NCI-H82 treated with DMSO at 0.1 percent for 48 hours (cell line): ENCODE data around the gene ATP4B.
"Not testable (repeated sequence)": the region's sequence is repeated elsewhere in the genome, so short reads cannot be mapped to it uniquely, and the experiment has no call there.

Experiments
- DNase-seq: peaks from one replicate; lab custom pipeline; 2025; ENCODE audit not compliant: unreplicated experiment; lab: John Stamatoyannopoulos, UW

Gene ATP4B

DNA sequence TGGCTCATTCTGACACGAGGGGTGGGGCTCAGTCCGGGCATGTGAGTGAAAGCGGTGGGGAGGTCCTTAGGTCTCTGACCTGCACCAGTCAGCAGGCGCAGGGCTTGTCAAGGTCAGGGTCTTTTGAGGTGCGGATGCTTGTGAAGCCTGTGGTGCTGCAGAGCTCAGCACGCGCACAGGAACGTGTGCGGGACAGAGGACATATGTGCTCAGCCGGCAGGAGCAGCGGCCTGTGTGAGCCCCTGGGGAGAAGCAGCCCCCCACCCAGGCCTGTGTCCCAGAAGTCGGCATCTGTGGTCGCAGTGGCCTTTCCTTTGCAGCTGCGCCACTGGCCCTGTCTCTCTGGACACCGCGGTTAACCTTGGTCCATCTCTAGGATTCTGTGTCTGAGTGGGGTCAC lies 30.9 kb downstream of the ATP4B start:
- no peak for DNase-seq

- DNase-seq: no peak
Observed at GRCh38 chr13:113625965-113626721, 31.9 kb downstream of the ATP4B start.

DNA sequence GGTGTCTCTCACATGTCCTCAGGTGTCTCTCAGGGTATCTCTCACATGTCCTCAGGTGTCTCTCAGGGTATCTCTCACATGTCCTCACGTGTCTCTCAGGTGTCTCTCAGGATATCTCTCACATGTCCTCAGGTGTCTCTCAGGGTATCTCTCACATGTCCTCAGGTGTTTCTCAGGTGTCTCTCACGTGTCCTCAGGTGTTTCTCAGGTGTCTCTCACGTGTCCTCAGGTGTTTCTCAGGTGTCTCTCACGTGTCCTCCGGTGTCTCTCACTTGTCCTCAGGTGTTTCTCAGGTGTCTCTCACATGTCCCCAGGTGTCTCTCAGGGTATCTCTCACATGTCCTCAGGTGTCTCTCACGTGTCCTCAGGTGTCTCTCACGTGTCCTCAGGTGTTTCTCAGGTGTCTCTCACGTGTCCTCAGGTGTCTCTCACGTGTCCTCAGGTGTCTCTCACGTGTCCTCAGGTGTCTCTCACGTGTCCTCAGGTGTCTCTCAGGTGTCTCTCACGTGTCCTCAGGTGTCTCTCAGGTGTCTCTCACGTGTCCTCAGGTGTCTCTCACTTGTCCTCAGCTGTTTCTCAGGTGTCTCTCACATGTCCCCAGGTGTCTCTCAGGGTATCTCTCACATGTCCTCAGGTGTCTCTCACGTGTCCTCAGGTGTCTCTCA lies 33.2 kb downstream of the ATP4B start:
- DNase-seq: not testable (repeated sequence)

GRCh38 chr13:113624235-113624587 lies 33.8 kb downstream of the ATP4B start:
- DNase-seq: no peak

DNA sequence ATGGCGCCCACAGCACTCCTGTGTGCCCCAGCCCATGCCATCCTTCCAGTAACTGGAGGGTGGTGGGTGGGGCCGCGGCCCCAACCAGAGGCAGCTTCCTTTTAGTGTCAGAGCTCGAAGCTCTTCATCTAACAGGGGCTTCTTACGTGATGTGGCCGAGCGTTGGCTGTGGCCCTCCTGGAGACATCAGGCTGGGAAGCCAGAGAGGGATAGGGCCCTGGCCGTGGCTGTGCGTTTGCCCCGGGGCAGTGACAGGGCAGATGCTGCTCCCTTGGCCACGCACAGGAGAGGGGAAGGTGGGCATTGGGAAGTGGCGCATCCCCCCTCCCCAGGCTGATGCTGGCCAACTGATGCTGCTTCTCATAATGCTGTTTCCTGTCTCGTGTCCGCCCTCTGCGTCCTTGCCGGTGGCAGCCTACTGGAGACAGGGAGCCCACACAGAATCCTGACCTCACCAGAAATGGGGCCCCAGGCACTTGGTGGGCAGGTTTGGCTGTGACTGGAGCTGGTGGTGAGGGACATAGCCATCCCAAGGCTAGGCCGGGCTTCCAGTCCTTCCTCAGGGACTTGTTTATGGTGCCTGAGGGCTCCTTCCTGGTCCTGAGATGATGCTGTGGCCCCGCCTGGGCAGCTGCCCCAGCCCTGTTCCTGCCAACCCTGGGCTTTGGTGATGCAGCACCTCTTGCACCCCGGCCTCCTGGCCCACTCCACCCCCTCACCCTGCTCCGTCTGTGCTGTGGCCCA lies 34.3 kb downstream of the ATP4B start:
- no peak for DNase-seq

DNA sequence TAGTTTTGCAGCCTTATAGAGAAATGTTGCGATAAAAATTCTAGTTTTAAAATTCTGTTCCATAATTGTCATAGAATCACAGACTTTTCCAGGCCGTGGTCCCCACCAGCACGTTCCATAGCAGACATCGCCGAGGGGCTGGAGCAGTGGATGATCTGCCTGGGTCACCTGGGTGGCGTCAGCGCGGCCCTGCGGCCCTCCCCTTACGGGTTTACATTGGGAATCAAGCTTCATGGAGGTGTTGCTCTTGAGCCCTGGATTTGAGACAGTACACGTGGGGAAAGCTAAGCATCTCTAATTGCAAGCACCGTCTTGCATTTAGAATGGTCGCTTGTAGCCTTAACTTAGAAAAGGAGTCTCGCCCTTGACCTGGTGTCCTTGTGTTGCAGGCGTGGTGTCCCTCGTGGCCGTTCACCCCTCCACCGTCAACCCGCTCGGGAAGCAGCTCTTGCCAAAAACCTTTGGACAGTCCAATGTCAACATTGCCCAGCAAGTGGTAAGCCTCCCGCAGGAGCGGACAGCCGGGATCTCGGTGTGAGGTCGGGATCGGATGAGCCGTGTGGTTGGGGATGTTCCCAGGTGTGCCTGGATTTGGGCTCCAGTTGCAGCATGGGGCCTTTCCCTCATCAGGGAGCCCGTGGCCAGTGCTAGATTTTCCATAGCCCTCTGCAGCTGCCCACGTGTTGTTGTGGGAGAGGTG lies 35.1 kb downstream of the ATP4B start:
- DNase-seq: no peak

DNA sequence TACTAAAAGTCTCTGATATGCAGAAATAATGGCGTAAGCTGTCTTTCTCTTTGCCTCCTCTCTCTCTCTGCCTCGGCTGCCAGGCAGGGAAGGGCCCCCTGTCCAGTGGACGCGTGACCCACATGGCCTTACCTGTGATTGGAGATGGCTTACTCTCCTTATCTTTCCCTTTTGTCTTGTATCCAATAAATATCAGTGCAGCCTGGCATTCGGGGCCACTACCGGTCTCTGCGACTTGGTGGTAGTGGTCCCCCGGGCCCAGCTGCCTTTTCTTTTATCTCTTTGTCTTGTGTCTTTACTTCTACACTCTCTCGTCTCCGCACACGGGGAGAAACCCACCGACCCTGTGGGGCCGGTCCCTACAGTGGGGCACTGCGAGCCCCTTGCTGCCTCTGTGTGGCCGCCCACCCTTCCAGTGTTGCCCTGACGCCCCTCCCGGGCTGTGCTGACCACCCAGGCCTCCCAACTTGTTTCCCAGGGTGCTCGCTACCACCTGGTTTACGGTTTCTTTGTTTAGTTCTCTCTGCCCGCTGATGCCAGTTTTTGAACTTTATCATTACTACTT lies 35.9 kb downstream of the ATP4B start:
- not testable (repeated sequence) for DNase-seq

GRCh38 chr13:113621498-113621897 lies 36.5 kb downstream of the ATP4B start:
- not testable (repeated sequence) for DNase-seq

DNA sequence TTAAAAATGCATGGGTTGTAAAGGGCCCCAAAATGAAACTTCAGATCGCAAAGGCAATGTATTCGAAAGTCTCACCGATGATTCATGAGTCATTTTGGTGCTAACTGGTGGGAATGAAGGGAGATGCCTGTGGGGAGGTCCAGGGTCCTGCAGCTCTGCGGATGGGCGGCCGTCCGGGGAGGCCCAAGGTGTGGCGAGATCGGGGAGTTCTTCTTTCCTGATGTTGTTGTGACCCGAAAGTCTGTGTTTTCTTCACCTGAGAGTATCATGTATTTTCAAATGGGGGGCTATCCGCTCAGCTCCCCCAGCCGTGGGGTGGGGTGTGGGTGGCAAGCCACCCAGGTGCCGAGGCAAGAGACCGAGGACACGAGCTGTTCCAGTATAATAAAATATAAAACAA lies 37.0 kb downstream of the ATP4B start:
- DNase-seq: no peak

- DNase-seq: no peak
Observed at GRCh38 chr13:113620036-113620796, 37.8 kb downstream of the ATP4B start.

DNA sequence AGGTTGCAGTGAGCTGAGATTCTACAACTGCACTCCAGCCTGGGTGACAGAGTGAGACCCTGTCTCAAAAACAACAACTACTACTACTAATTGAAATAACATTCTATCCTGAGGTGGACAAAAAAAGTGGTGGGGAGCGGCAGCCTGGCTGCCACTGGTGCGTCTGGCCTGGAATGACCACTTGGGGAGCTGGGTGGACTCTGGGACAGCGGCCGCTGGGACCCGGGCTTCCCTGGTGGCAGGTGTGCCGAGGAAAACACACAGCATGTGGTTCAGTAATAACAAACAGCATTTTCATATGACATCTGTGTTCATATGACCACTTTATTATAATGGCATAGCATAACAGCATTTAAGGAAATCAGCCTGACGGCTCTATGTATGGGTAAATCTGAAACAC lies 39.5 kb downstream of the ATP4B start:
- DNase-seq: no peak

DNA sequence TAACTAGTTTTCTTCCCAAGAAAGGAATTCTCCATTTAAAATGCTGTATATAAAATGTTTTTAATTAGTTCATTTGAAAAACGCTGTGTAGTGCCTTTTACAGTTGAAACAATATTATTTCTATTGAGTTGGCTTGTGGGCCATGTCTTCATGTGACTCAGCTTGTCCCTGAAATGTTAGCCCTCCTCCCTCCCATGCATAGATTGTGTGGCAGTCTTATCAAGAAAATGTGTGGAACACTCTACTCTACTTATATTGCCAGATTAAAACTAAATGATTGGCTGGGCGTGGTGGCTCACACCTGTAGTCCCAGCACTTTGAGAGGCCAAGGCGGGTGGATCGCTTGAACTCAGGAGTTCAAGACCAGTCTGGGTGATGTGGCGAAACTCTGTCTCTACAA lies 40.0 kb downstream of the ATP4B start:
- DNase-seq: no peak

DNA sequence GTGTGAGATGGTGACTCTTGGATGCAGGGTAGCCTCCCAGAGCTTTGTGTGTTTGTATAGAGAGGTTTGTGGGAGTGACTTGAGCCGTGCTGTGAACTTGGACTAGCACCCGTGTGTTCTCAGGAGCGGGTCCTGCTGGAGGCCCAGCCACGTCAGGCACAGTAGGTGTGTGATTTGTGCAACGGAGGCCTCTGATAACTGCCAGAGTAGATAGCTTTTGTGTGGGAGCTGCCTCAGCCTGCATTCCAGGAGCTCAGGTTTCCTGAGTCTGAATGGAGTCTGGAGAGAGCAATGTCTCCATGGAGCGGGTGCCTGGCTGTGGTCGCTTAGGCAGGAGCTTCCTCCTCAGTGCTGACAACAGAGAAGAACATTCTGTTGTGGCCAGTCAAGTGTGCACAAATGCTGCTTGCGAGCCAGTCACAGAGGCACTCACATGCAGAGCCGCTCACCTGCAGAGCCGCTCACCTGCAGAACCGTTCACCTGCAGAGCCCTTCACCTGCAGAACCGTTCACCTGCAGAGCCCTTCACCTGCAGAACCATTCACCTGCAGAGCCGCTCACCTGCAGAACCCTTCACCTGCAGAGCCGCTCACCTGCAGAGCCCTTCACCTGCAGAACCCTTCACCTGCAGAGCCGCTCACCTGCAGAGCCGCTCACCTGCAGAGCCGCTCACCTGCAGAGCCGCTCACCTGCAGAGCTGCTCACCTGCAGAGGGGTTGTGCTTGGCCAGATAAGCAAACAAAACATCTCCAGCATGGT lies 40.8 kb downstream of the ATP4B start:
- DNase-seq: no peak

DNA sequence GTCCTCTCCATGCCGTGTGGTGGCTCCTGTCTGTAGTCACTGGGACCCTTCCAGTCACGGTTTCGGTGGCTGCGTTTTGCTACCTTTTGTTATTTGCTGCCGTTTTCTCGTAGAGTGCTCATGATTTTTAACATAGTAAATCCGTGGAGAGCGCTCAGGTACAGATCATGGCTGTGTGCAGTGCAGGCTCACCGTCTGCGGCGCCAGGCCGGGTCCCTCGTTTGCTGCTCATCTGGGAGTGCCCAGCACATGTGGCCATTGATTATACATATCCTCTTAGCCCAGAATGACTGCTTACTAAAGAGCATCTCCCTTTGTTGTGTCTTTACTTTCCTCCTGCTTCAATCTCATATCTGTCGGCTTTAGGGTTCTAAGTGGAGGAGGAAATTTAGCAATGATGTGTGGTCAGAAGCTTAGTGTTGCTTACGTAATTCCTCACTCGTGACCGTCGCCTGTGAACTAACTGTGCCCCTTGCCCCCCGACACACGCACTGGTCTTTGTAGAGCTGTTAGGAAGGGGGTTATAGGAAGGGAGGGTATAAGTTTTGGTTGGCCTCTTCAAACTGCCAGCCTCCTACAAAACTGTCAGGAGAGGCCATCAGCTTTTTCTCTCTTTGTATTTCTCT lies 41.6 kb downstream of the ATP4B start:
- no peak for DNase-seq

GRCh38 chr13:113613789-113614379 lies 44.1 kb downstream of the ATP4B start:
- DNase-seq: no peak

DNA sequence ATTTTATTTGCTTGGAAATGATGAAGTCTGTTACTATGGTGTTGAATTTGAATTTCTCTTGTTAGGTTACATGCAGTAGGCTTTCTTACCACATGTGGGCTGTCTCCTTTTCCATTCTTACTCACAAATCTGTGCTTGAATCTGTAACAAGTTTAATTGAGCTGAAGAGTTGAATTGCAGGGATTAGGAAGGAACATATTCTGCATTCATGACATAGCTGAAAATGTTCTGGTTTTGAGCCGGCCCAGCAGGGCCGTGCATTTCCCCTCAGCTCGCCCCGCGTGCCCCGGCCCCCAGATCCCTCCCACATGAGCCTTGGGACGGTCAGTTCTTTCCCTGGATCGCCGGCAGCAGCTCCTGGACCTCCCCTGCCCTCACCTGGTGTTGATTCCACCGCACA lies 45.4 kb downstream of the ATP4B start:
- DNase-seq: no peak

DNA sequence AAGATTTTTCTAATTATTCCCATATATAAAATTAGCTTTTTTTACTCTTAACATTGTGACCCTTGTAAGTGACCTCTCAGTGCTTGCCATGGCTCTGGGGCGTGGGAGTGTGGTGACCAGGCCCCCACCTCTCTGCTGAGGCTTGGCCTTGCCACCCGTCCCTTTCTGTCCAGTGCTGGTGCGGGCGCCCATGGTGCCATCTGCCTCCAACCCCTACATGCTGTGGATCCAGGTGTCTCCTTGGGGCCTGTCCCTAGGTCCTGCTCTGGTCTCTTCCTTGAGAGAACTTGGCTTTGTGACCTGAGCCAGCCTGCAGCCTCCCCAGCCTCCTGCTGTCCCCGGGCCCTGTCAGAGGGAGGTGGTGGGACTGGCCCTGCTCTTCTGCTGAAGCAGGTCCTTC lies 46.0 kb downstream of the ATP4B start:
- no peak for DNase-seq

DNA sequence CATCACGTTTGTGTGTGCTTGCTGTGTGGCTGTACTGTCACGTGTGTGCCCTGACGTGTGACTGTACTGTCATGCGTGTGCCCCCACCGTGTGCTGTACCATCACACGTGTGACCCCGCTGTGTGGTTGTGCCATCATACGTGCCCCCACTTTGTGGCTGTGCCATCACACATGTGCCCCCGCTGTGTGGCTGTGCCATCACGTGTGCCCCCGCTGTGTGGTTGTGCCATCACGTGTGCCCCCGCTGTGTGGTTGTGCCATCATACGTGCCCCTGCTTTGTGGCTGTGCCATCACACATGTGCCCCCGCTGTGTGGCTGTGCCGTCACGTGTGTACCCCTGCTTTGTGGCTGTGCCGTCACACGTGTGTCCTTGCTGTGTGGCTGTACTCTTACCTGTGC lies 47.7 kb downstream of the ATP4B start:
- no peak for DNase-seq

DNA sequence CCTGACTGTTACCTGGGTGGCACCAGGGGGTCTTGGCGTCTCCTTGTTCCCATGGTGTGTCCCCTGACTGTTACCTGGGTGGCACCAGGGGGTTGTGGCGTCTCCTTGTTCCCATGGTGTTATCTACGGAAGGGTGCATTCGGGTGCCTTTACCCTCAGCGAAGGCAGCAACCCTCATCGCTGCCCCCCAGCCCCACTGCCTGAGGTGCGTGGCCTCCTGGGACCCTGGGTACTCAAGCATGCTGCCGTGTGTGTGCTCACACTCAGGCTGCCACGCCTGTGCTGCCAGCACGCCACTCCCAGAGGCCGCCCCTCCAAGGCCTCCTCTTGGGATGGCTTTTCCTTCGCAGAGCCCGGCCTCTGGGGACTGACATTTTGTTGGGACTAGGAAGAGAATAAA lies 48.4 kb downstream of the ATP4B start:
- no peak for DNase-seq
